ENCODE data around the gene TPGS2. TPM values are rescaled to one million over a fixed set of nuclear protein-coding genes. Genes with fewer than 3 reads are reported as not detected.
"Not testable (repeated sequence)": the region's sequence is repeated elsewhere in the genome, so short reads cannot be mapped to it uniquely, and the experiment has no call there.

The TPGS2 gene
- total RNA-seq, 1 donor from 2014 or later: 25.4 TPM

DNA sequence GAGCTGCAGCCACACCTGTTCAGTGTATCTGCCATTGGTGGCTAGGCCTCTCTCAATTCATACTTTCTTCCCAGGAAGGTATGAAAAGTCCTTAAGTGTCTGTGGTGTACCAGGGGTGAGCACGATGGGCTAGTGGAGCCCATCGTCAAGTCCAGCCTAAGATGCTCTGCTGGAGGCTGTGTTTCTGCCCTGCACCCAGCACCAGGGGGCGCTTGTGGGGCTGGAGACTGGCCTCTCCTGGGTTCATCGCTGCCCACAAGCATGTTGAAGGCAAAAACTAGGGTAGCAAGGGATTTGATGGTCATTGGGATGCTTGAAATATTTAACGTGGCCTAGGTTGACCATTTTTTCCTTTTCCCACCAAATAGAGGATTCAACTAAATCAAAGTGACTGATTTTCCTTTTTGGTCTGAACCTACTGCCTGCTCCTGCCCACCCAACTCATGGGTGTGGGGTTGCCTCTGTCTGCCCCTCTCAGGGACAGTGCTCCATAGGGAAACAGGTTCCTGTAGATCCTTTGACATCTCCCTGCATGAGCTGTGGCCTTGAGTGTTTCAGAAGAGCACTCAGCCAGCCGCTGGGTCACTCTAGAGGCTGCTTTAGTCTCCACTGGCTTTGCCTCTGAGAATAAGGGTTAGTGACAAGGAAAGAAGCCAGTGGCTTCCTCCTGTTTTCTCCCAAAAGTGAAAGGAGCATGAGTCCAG, 59.0 kb downstream of the TPGS2 start:
- peaks cover 15% of the 10 kb centered on the region for H3K4me1 ChIP-seq
- H3K9me3 ChIP-seq (replicated peaks): no peaks in the 10 kb centered on the region
- intact Hi-C loops (cut with micrococcal nuclease): no loop called here
- TF ChIP-seq, protein P1, sequence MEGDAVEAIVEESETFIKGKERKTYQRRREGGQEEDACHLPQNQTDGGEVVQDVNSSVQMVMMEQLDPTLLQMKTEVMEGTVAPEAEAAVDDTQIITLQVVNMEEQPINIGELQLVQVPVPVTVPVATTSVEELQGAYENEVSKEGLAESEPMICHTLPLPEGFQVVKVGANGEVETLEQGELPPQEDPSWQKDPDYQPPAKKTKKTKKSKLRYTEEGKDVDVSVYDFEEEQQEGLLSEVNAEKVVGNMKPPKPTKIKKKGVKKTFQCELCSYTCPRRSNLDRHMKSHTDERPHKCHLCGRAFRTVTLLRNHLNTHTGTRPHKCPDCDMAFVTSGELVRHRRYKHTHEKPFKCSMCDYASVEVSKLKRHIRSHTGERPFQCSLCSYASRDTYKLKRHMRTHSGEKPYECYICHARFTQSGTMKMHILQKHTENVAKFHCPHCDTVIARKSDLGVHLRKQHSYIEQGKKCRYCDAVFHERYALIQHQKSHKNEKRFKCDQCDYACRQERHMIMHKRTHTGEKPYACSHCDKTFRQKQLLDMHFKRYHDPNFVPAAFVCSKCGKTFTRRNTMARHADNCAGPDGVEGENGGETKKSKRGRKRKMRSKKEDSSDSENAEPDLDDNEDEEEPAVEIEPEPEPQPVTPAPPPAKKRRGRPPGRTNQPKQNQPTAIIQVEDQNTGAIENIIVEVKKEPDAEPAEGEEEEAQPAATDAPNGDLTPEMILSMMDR (IDR thresholded peaks at IDR 0.05; ENCODE audit: borderline replicate concordance): peak; percentile 56
- peaks cover 5% of the 10 kb centered on the region for H3K36me3 ChIP-seq
- H3K27ac ChIP-seq (replicated peaks): no peak overlapping the region
- H3K27me3 ChIP-seq (ENCODE audit: low read depth): no peaks in the 10 kb centered on the region
- H3K4me3 ChIP-seq: no peak overlapping the region
- DNase-seq: no peak

DNA sequence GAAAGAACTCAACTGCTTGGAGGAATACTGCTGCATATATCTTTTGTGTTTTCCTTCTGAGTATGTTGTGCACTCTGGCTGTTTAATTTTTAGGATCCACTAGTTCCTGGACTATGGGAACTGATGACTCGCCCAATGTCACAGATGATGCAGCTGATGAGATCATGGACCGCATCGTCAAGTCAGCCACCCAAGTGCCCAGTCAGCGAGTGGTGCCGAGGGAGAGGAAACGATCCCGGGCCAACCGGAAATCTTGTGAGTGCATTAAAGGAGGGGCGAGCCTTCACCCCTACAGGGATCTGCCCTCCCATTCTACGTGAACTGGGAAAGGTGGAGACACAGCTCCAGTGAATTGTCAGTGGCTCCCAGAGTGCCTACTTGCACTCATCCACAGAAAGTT, 59.6 kb downstream of the TPGS2 start:
- no peaks in the 10 kb centered on the region for H3K27me3 ChIP-seq (ENCODE audit: low read depth)
- TF ChIP-seq, protein P1 (IDR thresholded peaks at IDR 0.05; ENCODE audit: borderline replicate concordance): no peak
- no peak for DNase-seq
- H3K9me3 ChIP-seq (replicated peaks): no peaks in the 10 kb centered on the region
- intact Hi-C loops (cut with micrococcal nuclease): no loop called here
- H3K4me1 ChIP-seq: peaks cover 13% of the 10 kb centered on the region
- H3K27ac ChIP-seq (replicated peaks): no peak overlapping the region
- no peak overlapping the region for H3K4me3 ChIP-seq
- peaks cover 5% of the 10 kb centered on the region for H3K36me3 ChIP-seq

DNA sequence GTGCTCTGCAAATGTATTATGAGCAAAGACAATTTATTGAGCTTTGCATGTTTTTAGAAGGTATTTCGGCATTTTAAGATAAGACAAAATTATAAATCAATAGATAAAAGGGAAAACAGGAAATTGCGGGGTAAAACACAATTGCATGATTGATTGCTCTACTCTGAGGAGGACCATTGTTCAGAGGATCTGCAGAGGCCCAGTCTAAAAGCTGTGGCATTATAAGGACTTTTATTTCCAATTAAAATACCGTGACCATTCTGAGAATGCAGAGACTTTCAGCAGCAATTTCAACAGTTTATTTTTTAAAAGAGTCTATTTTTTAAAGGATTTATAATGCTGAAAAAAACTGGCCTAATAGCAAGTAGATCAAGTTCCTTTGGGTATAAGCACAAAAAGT, 62.0 kb downstream of the TPGS2 start:
- no peak overlapping the region for H3K4me3 ChIP-seq
- H3K36me3 ChIP-seq: peaks cover 15% of the 10 kb centered on the region
- DNase-seq: no peak
- TF ChIP-seq, protein P1 (IDR thresholded peaks at IDR 0.05; ENCODE audit: borderline replicate concordance): no peak
- no peaks in the 10 kb centered on the region for H3K9me3 ChIP-seq (replicated peaks)
- no peaks in the 10 kb centered on the region for H3K4me1 ChIP-seq
- no peaks in the 10 kb centered on the region for H3K27me3 ChIP-seq (ENCODE audit: low read depth)
- intact Hi-C loops (cut with micrococcal nuclease): no loop called here
- no peak overlapping the region for H3K27ac ChIP-seq (replicated peaks)

DNA sequence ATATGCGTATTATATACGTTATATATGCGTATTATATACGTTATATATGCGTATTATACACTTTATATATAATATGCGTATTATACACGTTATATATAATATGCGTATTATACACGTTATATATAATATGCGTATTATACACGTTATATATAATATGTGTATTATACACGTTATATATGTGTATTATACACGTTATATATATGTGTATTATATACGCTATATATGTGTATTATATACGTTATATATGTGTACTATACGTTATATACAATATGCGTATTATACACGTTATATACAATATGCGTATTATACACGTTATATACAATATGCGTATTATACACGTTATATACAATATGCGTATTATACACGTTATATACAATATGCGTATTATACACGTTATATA, 65.8 kb downstream of the TPGS2 start:
- H3K9me3 ChIP-seq (replicated peaks); H3K4me3 ChIP-seq; H3K27me3 ChIP-seq (ENCODE audit: low read depth); H3K27ac ChIP-seq (replicated peaks); DNase-seq; H3K4me1 ChIP-seq; intact Hi-C loops (cut with micrococcal nuclease): not testable (repeated sequence)
- peaks cover 22% of the 10 kb centered on the region for H3K36me3 ChIP-seq

DNA sequence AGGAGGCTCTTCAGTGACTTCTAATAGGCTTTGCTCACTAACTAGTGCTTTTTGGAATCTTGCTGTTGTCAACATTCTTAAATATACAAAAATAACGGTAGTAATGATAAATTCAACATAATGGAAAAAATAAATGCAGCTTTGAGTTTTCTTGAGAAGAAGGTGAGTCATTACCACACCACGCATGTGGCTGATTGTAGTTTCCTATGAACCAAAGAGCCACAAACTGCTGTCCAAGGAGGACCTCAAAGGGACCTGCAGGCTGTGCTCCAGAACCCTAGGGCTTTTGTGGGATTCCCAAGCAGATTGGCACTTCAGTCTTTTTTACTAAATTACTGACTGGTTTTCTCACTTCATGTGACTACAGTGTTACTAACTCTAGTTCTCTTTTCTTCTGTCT, 66.7 kb downstream of the TPGS2 start:
- TF ChIP-seq, protein P1 (IDR thresholded peaks at IDR 0.05; ENCODE audit: borderline replicate concordance): no peak
- Histone ChIP-seq H3K36me3 (peaks cover 22% of the 10 kb centered on the region), H3K4me1 (peaks cover 10% of the 10 kb centered on the region), H3K4me3 (no peak overlapping the region), H3K9me3 (replicated peaks) (no peaks in the 10 kb centered on the region), H3K27ac (replicated peaks) (no peak overlapping the region), H3K27me3 (ENCODE audit: low read depth) (no peaks in the 10 kb centered on the region)
- DNase-seq: no peak
- intact Hi-C loops (cut with micrococcal nuclease): no loop called here

DNA sequence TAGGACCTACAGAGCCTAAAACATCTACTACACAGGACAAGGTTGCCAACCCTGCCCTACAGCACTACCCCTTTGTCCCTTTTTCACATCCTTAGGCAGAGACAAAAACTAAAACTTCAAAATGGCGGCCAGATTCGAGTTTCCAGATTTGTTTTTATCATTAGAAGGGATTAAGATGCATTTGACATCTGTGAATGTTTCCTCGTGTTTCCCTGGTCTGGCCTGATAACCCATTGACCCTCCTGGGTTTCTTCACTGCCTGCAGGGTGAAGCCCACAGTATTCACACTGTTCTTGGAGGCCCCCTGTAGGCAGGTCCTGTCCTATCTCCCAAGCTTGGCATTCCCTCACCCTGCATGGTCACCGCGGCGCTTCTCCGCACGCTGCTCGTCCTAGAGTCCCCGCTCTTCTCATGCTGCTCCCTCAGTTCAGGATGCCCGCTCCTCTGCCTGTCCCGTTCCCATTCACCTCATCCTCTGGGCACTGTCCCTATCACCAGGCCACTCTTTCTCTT, 67.6 kb downstream of the TPGS2 start:
- no peaks in the 10 kb centered on the region for H3K27me3 ChIP-seq (ENCODE audit: low read depth)
- TF ChIP-seq, protein P1 (IDR thresholded peaks at IDR 0.05; ENCODE audit: borderline replicate concordance): no peak
- H3K36me3 ChIP-seq: peaks cover 22% of the 10 kb centered on the region
- H3K4me3 ChIP-seq: no peak overlapping the region
- H3K9me3 ChIP-seq (replicated peaks): no peaks in the 10 kb centered on the region
- H3K27ac ChIP-seq (replicated peaks): no peak overlapping the region
- no peak for DNase-seq
- H3K4me1 ChIP-seq: peaks cover 17% of the 10 kb centered on the region
- intact Hi-C loops (cut with micrococcal nuclease): no loop called here

Measured in left ventricle myocardium inferior (tissue), 1 donor.